Heart left ventricle (tissue), 16 donors: ENCODE data around the gene CACNA1E. TPM values are rescaled to one million over a fixed set of nuclear protein-coding genes. Genes with fewer than 3 reads are reported as not detected.
A peak's percentile ranks its signal among the peaks of the same experiment; 100 is the strongest.

Source experiments
- ATAC-seq, 4 donors: fragments of 200-7000 bp; cut with Tn5 transposase; one replicate each; pipeline ENCODE4 v1.9.1; 2020 to 2022; ENCODE audit warnings: moderate library complexity in 4 of 4, mild to moderate bottlenecking in 3 of 4, moderate number of reproducible peaks in 1 of 4
- DNase-seq, 5 donors: peaks; one replicate each; pipeline ENCODE4 v3.0.0-alpha.2; 2020
- H3K27ac ChIP-seq, 12 donors: fragments of 200-600 bp; sonication (generic) in 4 of 12; one replicate each; pipeline versions ENCODE4 v1.5.0 to v1.8.0; 2016 to 2022; ENCODE audit warnings: mild to moderate bottlenecking in 2 of 12
- H3K27me3 ChIP-seq, 9 donors: fragments of 200-600 bp; sonication (generic) in 2 of 9; one replicate each; pipeline versions ENCODE4 v1.5.1 to v1.8.0; 2016 to 2022; ENCODE audit warnings: mild to moderate bottlenecking in 3 of 9
- H3K36me3 ChIP-seq, 9 donors: fragments of 200-600 bp; sonication (generic) in 2 of 9; one replicate each; pipeline versions ENCODE4 v1.5.0 to v1.8.0; 2018 to 2022; ENCODE audit warnings: mild to moderate bottlenecking in 2 of 9
- H3K4me1 ChIP-seq, 12 donors: fragments of 200-600 bp; sonication (generic) in 4 of 12; one replicate each; pipeline versions ENCODE4 v1.5.0 to v1.8.0; 2016 to 2022; ENCODE audit warnings: mild to moderate bottlenecking in 3 of 12
- H3K4me3 ChIP-seq, 12 donors: fragments of 200-600 bp; sonication (generic) in 4 of 12; one replicate each; pipeline versions ENCODE4 v1.5.0 to v1.8.0; 2017 to 2022; ENCODE audit warnings: mild to moderate bottlenecking in 9 of 12, moderate library complexity in 4 of 12
- H3K9me3 ChIP-seq, 12 donors: fragments of 200-600 bp; sonication (generic) in 4 of 12; one replicate each; pipeline versions ENCODE4 v1.5.0 to v1.8.0; 2016 to 2022; ENCODE audit warnings: mild to moderate bottlenecking in 1 of 12
- CTCF ChIP-seq, 12 donors: fragments of 200-600 bp; sonication (generic) in 4 of 12; IDR thresholded peaks; one replicate each; pipeline versions ENCODE4 v1.5.0 to v1.8.0; 2018 to 2022; ENCODE audit warnings: antibody characterized with exemption in 12 of 12, mild to moderate bottlenecking in 5 of 12
- POLR2A ChIP-seq, 2 donors: fragments of 450-650 bp; IDR thresholded peaks; one replicate each; pipeline ENCODE4 v1.6.1; 2017; ENCODE audit warnings: antibody characterized with exemption in 2 of 2, mild to moderate bottlenecking in 2 of 2, moderate library complexity in 2 of 2
- whole genome bisulfite sequencing, 4 donors: extraction: QIAGEN DNeasy Blood & Tissue Kit in 2 of 4; methylation state at CpG; one replicate each; pipeline versions ENCODE4 v1.1.5 to v1.1.7; 2013 to 2018; 5-methylcytosine and 5-hydroxymethylcytosine counted together
- intact Hi-C, 10 donors: fragments of 100-400 bp; cut with DNase I; formaldehyde crosslinking; loops; one replicate each; pipeline versions ENCODE4 v1.11.1 to v1.14.2; 2022
- polyA plus RNA-seq, 2 donors: library from polyadenylated mRNA; stranded (reverse); fragments of 200-250 nt; gene quantifications; one replicate each; pipeline ENCODE4 v1.2.3, GENCODE V29; 2013
- total RNA-seq, 9 donors: library from RNA; depleted of rRNA in 2 of 9; stranded (reverse); fragments of >200 nt in 2 of 9; fragmentation: NEBNext Ultra II Directional in 3 of 9; extraction: Animal tissue kit (Norgen Biotek cat#: 25700) in 3 of 9; gene quantifications; one replicate each; pipeline versions ENCODE4 v1.1.0 to v1.2.4, GENCODE V29; 2016 to 2023
- donor health status: ischemic (EF 13 %, LVEDD 7.1; RV severe dilation, severe dysfunction).
- donor health status: healthy with polysubstance abuse.
- donor health status: DM: no; HTN: yes; CAD: no.
- donor health status: DM: no; HTN: no; CAD: no.
- donor health status: ischemic (EF 25% LVEDD 6.9; RV normal size, moderate dysfunction).
- donor health status: ischemic (EF 25% LVEDD 5.7; RV mildly dilated, moderate dysfunction).
- donor health status: healthy.
- donor health status: DM: yes; HTN: yes; CAD: no.
- donor health status: ischemic (EF 35%, LVEDD 5.7; RV mildly dilated, moderate dysfunction).
- donor health status: nonischemic (EF 11% LVEDD 7.7; RV severe dilation, severe dysfunction).
- donor health status: DM: yes; HTN: yes; CAD: no.
- donor health status: PGD.
- donor health status: ischemic (EF 29% LVEDD 5.4; RV normal size, mild dysfunction).
- donor health status: nonischemic (EF 23%, LVEDD 6.1; RV moderate dilation, normal function).

CACNA1E gene
- total and polyA plus RNA-seq, 11 donors, result 0.02 to 1.9 (median 0.10) TPM

DNA sequence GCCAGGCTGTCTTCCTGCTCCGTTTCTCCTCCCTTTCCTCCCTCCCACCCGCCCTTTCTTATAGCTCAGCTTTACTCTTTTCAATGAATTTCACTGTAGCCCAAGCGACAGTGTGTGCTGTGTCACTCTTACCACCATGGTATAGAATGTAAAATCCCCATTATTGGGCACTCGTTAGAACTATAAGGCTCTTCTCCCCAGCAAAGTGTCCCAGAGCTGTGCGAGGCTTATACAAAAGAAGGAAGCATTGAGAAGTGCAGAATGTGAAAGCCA lies 192.5 kb downstream of the CACNA1E start:
- WGBS, 4 donors, result 37 to 48% (median 42%) methylated on average over 5 of the region's 5 CpGs

DNA sequence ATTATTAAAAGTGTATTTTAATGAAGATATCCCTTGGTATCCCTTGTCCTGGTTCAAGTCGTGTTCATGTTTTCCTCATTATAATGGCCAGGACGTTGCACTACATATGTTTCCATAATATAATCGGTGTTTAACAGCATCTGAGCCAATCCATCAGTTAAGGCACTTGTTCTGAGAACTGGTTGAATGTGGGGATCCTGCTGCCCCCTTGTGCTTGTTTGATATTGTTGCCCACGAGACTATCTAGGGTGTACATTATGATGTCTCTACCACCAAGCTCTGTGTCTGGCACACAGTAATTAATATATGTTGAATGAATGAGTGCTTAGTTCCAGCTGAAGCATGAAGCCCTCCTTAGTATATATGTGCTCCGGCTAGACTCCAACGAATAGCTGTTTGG lies 193.0 kb downstream of the CACNA1E start:
- no peak overlapping the region for H3K4me3 ChIP-seq
- no peaks in the 10 kb centered on the region for H3K36me3 ChIP-seq
- no peaks in the 10 kb centered on the region for H3K4me1 ChIP-seq
- TF ChIP-seq CTCF (IDR thresholded peaks at IDR 0.05) (peak in 9 of 12 donors; percentile 11 to 47 (median 31)), POLR2A (IDR thresholded peaks at IDR 0.05) (no peak)
- ATAC-seq (peak in 2 of 4 donors; percentile 39 to 43), DNase-seq (peak in 1 of 5 donors; percentile 9)
- no peak overlapping the region for H3K27ac ChIP-seq
- peaks cover 0 to 42% (median 7%) of the 10 kb centered on the region in 9 donors for H3K27me3 ChIP-seq
- intact Hi-C loops, result loop anchor here (1.0 to 5.0 kb wide), 4 partner anchors 194 to 199 kb away; partner anchors contain the start of gene CACNA1E (in 1 of the 10)
- WGBS, 4 donors, result 34 to 37% (median 35%) methylated on average over 6 of the region's 6 CpGs
- peaks cover 0 to 5% (median 0%) of the 10 kb centered on the region in 12 donors for H3K9me3 ChIP-seq

More for the DNA sequence above, 192.5 kb downstream of the CACNA1E start:
- no peak overlapping the region for H3K4me3 ChIP-seq
- ATAC-seq, result no peak
- no peak for DNase-seq
- no peak overlapping the region for H3K27ac ChIP-seq
- H3K4me1 ChIP-seq, result no peaks in the 10 kb centered on the region
- no peak for TF ChIP-seq CTCF (IDR thresholded peaks at IDR 0.05)
- peaks cover 0 to 41% (median 7%) of the 10 kb centered on the region in 9 donors for H3K27me3 ChIP-seq
- peaks cover 0 to 5% (median 0%) of the 10 kb centered on the region in 12 donors for H3K9me3 ChIP-seq
- H3K36me3 ChIP-seq, result no peaks in the 10 kb centered on the region
- intact Hi-C loops, result loop anchor here (1.0 to 5.0 kb wide), 4 partner anchors 194 to 199 kb away; partner anchors contain the start of gene CACNA1E (in 1 of the 10)

GRCh38 chr1:181680332-181680731 lies 197.0 kb downstream of the CACNA1E start:
- H3K27ac ChIP-seq, result no peak overlapping the region
- 86 to 92% (median 87%) methylated on average over 11 of the region's 11 CpGs for WGBS, 4 donors
- H3K4me3 ChIP-seq, result no peak overlapping the region
- no peaks in the 10 kb centered on the region for H3K9me3 ChIP-seq
- TF ChIP-seq CTCF (IDR thresholded peaks at IDR 0.05), result no peak
- TF ChIP-seq POLR2A (IDR thresholded peaks at IDR 0.05), result no peak
- H3K4me1 ChIP-seq, result no peaks in the 10 kb centered on the region
- no peak for DNase-seq
- H3K36me3 ChIP-seq, result no peaks in the 10 kb centered on the region
- H3K27me3 ChIP-seq, result peaks cover 0 to 22% (median 3%) of the 10 kb centered on the region in 9 donors
- intact Hi-C loops, result no loop called here
- ATAC-seq, result no peak

DNA sequence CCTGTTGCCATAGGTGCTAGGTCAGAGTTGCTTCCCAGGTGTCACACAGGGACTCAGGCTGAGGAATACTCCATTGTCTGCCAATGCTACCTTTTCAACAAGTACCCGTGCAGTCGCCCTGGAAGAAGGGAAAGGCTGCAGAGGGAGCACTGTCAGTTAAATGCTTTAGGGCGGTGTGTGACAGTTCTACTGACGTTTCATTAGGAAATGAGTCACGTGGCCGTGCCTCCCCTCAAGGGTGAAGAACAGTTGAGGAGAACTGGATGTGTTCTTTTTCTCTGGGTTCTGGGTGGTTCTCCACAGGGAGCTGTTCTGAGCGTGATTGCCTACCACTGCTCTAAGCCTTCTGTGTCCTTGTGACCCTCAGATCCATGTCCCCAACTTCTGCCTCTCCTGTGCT lies 197.6 kb downstream of the CACNA1E start:
- Histone ChIP-seq H3K4me1 (no peaks in the 10 kb centered on the region), H3K4me3 (no peak overlapping the region), H3K9me3 (no peaks in the 10 kb centered on the region), H3K36me3 (no peaks in the 10 kb centered on the region), H3K27ac (no peak overlapping the region), H3K27me3 (peaks cover 0 to 18% (median 3%) of the 10 kb centered on the region in 9 donors)
- TF ChIP-seq CTCF (IDR thresholded peaks at IDR 0.05) (no peak), POLR2A (IDR thresholded peaks at IDR 0.05) (no peak)
- WGBS, 4 donors, result 57 to 73% (median 61%) methylated on average over 7 of the region's 7 CpGs
- intact Hi-C loops, result no loop called here
- DNase-seq, result no peak
- ATAC-seq, result no peak
